Measurements from ENCODE around the gene FAM131A. TPM values are rescaled to one million over a fixed set of nuclear protein-coding genes. Genes with fewer than 3 reads are reported as not detected.
"Not testable (repeated sequence)": the region's sequence is repeated elsewhere in the genome, so short reads cannot be mapped to it uniquely, and the experiment has no call there.

The FAM131A gene
- total RNA-seq, 4 donors from 2014 or later, result 14.7 to 27.1 (median 18.8) TPM

DNA sequence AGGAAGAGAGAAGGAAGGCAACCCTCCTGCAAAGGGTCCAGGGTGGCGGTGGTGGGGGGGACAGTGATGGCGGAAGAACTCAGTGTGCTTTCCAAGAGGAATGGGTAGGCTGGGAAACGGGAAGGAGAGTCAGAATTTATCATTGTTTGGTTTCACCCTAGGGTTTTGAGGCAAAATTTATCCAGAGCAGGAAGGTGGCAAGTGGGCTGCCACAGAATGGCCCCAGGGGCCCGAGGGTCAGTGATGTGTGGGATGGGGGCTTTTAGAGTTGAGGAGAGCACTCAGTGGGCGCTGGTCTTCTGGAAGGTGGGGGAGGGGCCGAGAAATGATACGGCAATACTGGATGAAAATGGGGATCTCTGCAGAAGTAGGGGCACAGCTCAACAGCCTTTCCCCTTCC lies 581 bp downstream of the FAM131A start:
- ATAC-seq, result no peak
- Histone ChIP-seq H3K9me3 (no peaks in the 10 kb centered on the region), H3K4me3 (peak overlapping the region; percentile 20 to 36 (median 29)), H3K27me3 (no peaks in the 10 kb centered on the region), H3K27ac (peak overlapping the region; percentile 98 to 99 (median 98)), H3K36me3 (peaks cover 0 to 40% of the 10 kb centered on the region in 2 donors), H3K4me1 (peaks cover 35 to 38% of the 10 kb centered on the region in 2 donors)
- intact Hi-C loops (cut with DNase I; ENCODE audit: low total_unique reads) (loop anchor here (1.0 to 10.0 kb wide), 4 partner anchors 23 to 1033 kb away; partner anchors contain the start of genes EIF4G1 and PSMD2), in situ Hi-C loops (cut with MboI; ENCODE audit: low sequenced_read_pairs in 4 of 4) (no loop called here)
- DNase-seq, result no peak
- TF ChIP-seq, protein P1, sequence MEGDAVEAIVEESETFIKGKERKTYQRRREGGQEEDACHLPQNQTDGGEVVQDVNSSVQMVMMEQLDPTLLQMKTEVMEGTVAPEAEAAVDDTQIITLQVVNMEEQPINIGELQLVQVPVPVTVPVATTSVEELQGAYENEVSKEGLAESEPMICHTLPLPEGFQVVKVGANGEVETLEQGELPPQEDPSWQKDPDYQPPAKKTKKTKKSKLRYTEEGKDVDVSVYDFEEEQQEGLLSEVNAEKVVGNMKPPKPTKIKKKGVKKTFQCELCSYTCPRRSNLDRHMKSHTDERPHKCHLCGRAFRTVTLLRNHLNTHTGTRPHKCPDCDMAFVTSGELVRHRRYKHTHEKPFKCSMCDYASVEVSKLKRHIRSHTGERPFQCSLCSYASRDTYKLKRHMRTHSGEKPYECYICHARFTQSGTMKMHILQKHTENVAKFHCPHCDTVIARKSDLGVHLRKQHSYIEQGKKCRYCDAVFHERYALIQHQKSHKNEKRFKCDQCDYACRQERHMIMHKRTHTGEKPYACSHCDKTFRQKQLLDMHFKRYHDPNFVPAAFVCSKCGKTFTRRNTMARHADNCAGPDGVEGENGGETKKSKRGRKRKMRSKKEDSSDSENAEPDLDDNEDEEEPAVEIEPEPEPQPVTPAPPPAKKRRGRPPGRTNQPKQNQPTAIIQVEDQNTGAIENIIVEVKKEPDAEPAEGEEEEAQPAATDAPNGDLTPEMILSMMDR (IDR thresholded peaks at IDR 0.05 in 4 of 5, conservative IDR thresholded peaks at IDR 0.05 in 1 of 5), result no peak
- TF ChIP-seq POLR2A (IDR thresholded peaks at IDR 0.05), result no peak

DNA sequence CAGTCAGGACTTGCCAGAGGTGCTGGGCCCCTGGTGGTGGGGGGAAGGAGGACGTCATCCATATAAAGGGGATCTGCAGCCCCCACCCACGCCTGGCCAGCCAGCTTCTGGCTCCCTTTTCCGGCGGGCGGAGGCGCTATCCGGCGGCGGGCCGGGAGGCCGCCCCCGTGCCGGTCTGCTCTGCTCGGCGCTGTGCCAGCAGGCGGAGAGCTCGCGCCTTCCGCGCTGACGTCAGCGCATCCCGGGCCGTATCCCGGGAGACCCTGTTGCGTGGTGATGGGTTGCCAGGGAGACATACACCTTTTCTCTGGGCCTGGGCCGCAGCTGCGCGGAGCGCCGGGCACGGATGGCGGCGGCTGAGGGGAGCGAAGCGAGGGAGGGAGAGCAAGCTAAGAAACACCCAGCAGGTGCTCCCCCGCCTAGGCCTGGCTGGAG lies 1.1 kb downstream of the FAM131A start:
- intact Hi-C loops (cut with DNase I; ENCODE audit: low total_unique reads), result loop anchor here (10.0 kb wide), 1 partner anchor 1034 kb away; no protein-coding TSS in a partner anchor
- Histone ChIP-seq H3K27ac (peak overlapping the region; percentile 98 to 99 (median 98)), H3K27me3 (no peaks in the 10 kb centered on the region), H3K36me3 (peaks cover 0 to 40% of the 10 kb centered on the region in 2 donors), H3K4me1 (peaks cover 35 to 43% of the 10 kb centered on the region in 2 donors), H3K9me3 (no peaks in the 10 kb centered on the region), H3K4me3 (peak overlapping the region; percentile 20 to 36 (median 34))
- in situ Hi-C loops (cut with MboI; ENCODE audit: low sequenced_read_pairs in 4 of 4), result no loop called here
- no peak for ATAC-seq
- peak in 1 of 2 donors; percentile 63 for DNase-seq
- TF ChIP-seq, protein P1 (IDR thresholded peaks at IDR 0.05 in 4 of 5, conservative IDR thresholded peaks at IDR 0.05 in 1 of 5), result peak in 2 of 5 experiments; percentile 30 to 43
- TF ChIP-seq POLR2A (IDR thresholded peaks at IDR 0.05), result peak in 1 of 2 donors; percentile 30

DNA sequence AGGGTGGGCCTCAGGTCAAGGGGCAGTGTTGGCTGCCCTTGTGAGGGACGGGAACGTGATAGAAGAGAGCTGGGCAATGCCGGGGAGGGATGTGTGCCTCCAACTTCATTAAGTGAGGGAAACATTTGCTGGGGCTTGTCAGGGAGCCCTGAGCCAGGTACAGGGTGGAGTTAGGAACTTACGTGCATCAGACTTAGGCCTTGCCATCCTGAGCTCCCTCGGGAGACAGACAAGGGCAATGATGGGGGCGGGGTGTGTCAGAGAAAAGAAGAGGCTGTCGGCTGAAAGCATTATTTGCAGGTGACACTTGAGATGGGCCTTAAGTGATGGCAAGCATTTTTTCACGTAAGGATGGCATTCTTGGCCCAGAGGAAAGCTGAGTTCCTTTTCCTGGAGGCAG lies 1.6 kb downstream of the FAM131A start:
- Histone ChIP-seq H3K27me3 (no peaks in the 10 kb centered on the region), H3K36me3 (peaks cover 0 to 39% of the 10 kb centered on the region in 2 donors), H3K4me3 (peak overlapping the region; percentile 20 to 36 (median 34)), H3K4me1 (peaks cover 35 to 44% of the 10 kb centered on the region in 2 donors), H3K27ac (peak overlapping the region; percentile 98 to 99 (median 98)), H3K9me3 (no peaks in the 10 kb centered on the region)
- DNase-seq (no peak), ATAC-seq (no peak)
- in situ Hi-C loops (cut with MboI; ENCODE audit: low sequenced_read_pairs in 4 of 4) (no loop called here), intact Hi-C loops (cut with DNase I; ENCODE audit: low total_unique reads) (loop anchor here (10.0 kb wide), 1 partner anchor 1034 kb away; no protein-coding TSS in a partner anchor)
- TF ChIP-seq, protein P1 (IDR thresholded peaks at IDR 0.05 in 4 of 5, conservative IDR thresholded peaks at IDR 0.05 in 1 of 5), result no peak
- TF ChIP-seq POLR2A (IDR thresholded peaks at IDR 0.05), result no peak

DNA sequence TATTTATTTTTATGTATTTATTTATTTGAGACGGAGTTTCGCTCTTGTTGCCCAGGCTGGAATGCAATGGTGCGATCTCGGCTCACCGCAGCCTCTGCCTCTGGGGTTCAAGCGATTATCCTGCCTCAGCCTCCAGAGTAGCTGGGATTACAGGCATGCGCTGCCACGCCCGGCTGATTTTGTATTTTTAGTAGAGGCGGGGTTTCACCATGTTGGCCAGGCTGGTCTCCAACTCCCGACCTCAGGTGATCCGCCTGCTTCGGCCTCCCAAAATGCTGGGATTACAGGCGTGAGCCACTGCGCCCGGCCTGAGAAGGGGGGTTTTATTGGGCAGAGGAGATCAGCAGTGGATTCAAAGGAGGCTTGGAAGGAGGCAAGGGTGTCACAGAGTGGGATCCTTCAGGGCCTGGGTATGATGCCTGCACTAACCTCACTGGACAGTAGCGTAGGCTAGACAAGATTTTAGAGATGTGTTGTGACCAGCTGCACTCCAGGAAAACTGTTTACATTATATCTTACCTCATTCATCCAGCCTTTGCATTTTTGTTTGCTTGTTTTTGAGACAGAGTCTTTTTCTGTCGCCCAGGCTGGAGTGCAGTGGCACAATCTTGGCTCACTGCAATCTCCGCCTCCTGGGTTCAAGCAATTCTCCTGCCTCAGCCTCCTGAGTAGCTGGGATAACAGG lies 2.2 kb downstream of the FAM131A start:
- H3K9me3 ChIP-seq; in situ Hi-C loops (cut with MboI; ENCODE audit: low sequenced_read_pairs in 4 of 4); DNase-seq; H3K4me3 ChIP-seq; H3K27me3 ChIP-seq; ATAC-seq: not testable (repeated sequence)
- H3K27ac ChIP-seq, result peak overlapping the region in 3 of 4 donors; percentile 98 to 99 (median 98)
- peaks cover 35 to 44% of the 10 kb centered on the region in 2 donors for H3K4me1 ChIP-seq
- H3K36me3 ChIP-seq, result peaks cover 0 to 37% of the 10 kb centered on the region in 2 donors
- intact Hi-C loops (cut with DNase I; ENCODE audit: low total_unique reads), result loop anchor here (10.0 kb wide), 1 partner anchor 1035 kb away; no protein-coding TSS in a partner anchor

DNA sequence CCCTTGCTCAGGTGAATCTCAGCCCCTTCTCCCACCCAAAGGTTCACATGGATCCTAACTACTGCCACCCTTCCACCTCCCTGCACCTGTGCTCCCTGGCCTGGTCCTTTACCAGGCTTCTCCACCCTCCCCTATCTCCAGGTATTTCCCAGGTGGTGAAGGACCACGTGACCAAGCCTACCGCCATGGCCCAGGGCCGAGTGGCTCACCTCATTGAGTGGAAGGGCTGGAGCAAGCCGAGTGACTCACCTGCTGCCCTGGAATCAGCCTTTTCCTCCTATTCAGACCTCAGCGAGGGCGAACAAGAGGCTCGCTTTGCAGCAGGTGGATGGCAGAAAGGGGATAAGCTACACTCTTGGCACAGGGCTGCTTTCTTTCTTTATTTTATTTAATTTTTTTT lies 4.5 kb downstream of the FAM131A start:
- H3K27me3 ChIP-seq, result no peaks in the 10 kb centered on the region
- H3K36me3 ChIP-seq, result peaks cover 0 to 39% of the 10 kb centered on the region in 2 donors
- H3K27ac ChIP-seq, result no peak overlapping the region
- no peak for TF ChIP-seq POLR2A (IDR thresholded peaks at IDR 0.05)
- TF ChIP-seq, protein P1 (IDR thresholded peaks at IDR 0.05 in 4 of 5, conservative IDR thresholded peaks at IDR 0.05 in 1 of 5), result no peak
- no peak overlapping the region for H3K4me3 ChIP-seq
- DNase-seq (no peak), ATAC-seq (no peak)
- in situ Hi-C loops (cut with MboI; ENCODE audit: low sequenced_read_pairs in 4 of 4) (no loop called here), intact Hi-C loops (cut with DNase I; ENCODE audit: low total_unique reads) (no loop called here)
- H3K9me3 ChIP-seq, result no peaks in the 10 kb centered on the region
- peaks cover 36 to 43% of the 10 kb centered on the region in 2 donors for H3K4me1 ChIP-seq

Data from gastrocnemius medialis (tissue), 4 donors.